ENCODE results near the gene PDCL3.

PDCL3 gene

GRCh38 chr2:100556746-100557145 lies 6.0 kb upstream of the PDCL3 start:
- FAIRE-seq (no peak), DNase-seq (ENCODE audit: insufficient read length, low spot score) (no peak)

GRCh38 chr2:100560216-100560830 lies 2.5 kb upstream of the PDCL3 start:
- no peak for DNase-seq (ENCODE audit: insufficient read length, low spot score)
- FAIRE-seq, result no peak

- no peak for DNase-seq (ENCODE audit: insufficient read length, low spot score)
- FAIRE-seq, result no peak
These were observed 1.6 kb upstream of the PDCL3 start for GRCh38 chr2:100561191-100561590.

GRCh38 chr2:100563407-100564247 lies 834 bp downstream of the PDCL3 start:
- no peak for DNase-seq (ENCODE audit: insufficient read length, low spot score)
- no peak for FAIRE-seq

GRCh38 chr2:100568989-100569388 lies 6.2 kb downstream of the PDCL3 start:
- FAIRE-seq (no peak), DNase-seq (ENCODE audit: insufficient read length, low spot score) (no peak)

GRCh38 chr2:100571668-100572067 lies 8.9 kb downstream of the PDCL3 start:
- DNase-seq (ENCODE audit: insufficient read length, low spot score), result no peak

GRCh38 chr2:100577777-100578176 lies 15.0 kb downstream of the PDCL3 start:
- no peak for FAIRE-seq
- no peak for DNase-seq (ENCODE audit: insufficient read length, low spot score)

More at GRCh38 chr2:100571668-100572067, 8.9 kb downstream of the PDCL3 start:
- no peak for FAIRE-seq

GRCh38 chr2:100580367-100581276 lies 17.8 kb downstream of the PDCL3 start:
- FAIRE-seq (no peak), DNase-seq (ENCODE audit: insufficient read length, low spot score) (no peak)

GRCh38 chr2:100581277-100581612 lies 18.5 kb downstream of the PDCL3 start:
- no peak for FAIRE-seq
- no peak for DNase-seq (ENCODE audit: insufficient read length, low spot score)

- DNase-seq (ENCODE audit: insufficient read length, low spot score) (no peak), FAIRE-seq (no peak)
These were observed 22.0 kb downstream of the PDCL3 start for GRCh38 chr2:100584816-100585215.

- no peak for FAIRE-seq
- DNase-seq (ENCODE audit: insufficient read length, low spot score), result peak; percentile 23
These were observed 25.4 kb downstream of the PDCL3 start for GRCh38 chr2:100588071-100588786.

GRCh38 chr2:100589527-100589926 lies 26.7 kb downstream of the PDCL3 start:
- no peak for FAIRE-seq
- DNase-seq (ENCODE audit: insufficient read length, low spot score), result peak; percentile 21

GRCh38 chr2:100592226-100592625 lies 29.4 kb downstream of the PDCL3 start:
- FAIRE-seq (no peak), DNase-seq (ENCODE audit: insufficient read length, low spot score) (no peak)

- FAIRE-seq (no peak), DNase-seq (ENCODE audit: insufficient read length, low spot score) (no peak)
These were observed 33.7 kb downstream of the PDCL3 start for GRCh38 chr2:100596465-100596864.

GRCh38 chr2:100599566-100599965 lies 36.8 kb downstream of the PDCL3 start:
- FAIRE-seq, result no peak

GRCh38 chr2:100601661-100602060 lies 38.9 kb downstream of the PDCL3 start:
- FAIRE-seq (no peak), DNase-seq (ENCODE audit: insufficient read length, low spot score) (no peak)

More at GRCh38 chr2:100599566-100599965, 36.8 kb downstream of the PDCL3 start:
- no peak for DNase-seq (ENCODE audit: insufficient read length, low spot score)

- FAIRE-seq (no peak), DNase-seq (ENCODE audit: insufficient read length, low spot score) (no peak)
These were observed 40.6 kb downstream of the PDCL3 start for GRCh38 chr2:100603414-100603813.

- FAIRE-seq (no peak), DNase-seq (ENCODE audit: insufficient read length, low spot score) (no peak)
These were observed 41.3 kb downstream of the PDCL3 start for GRCh38 chr2:100603948-100604633.

GRCh38 chr2:100606332-100606725 lies 43.5 kb downstream of the PDCL3 start:
- DNase-seq (ENCODE audit: insufficient read length, low spot score) (no peak), FAIRE-seq (no peak)

- DNase-seq (ENCODE audit: insufficient read length, low spot score), result peak; percentile 24
- FAIRE-seq, result no peak
These were observed 44.0 kb downstream of the PDCL3 start for GRCh38 chr2:100606726-100607343.
